Hepatocyte (in vitro differentiated cells): ENCODE results near the gene EXD3. TPM values are rescaled to one million over a fixed set of nuclear protein-coding genes. Genes with fewer than 3 reads are reported as not detected.
"Not testable (repeated sequence)": the region's sequence is repeated elsewhere in the genome, so short reads cannot be mapped to it uniquely, and the experiment has no call there.

ENCODE experiments used
- DNase-seq: peaks from one replicate; pipeline ENCODE4 v3.0.0-alpha.2; 2016; ENCODE audit warnings: low spot score
- H2AFZ ChIP-seq: fragments of 200-600 bp; sonication (generic); 2 replicates; pipeline ENCODE4 v1.6.0; 2016; ENCODE audit warnings: antibody characterized with exemption, mild to moderate bottlenecking
- H3K27ac ChIP-seq: fragments of 200-600 bp; sonication (generic); 2 replicates; pipeline ENCODE4 v1.5.1; 2016; ENCODE audit warnings: mild to moderate bottlenecking
- H3K27me3 ChIP-seq: fragments of 200-600 bp; sonication (generic); 2 replicates; pipeline ENCODE4 v1.6.1; 2016
- H3K36me3 ChIP-seq: fragments of 200-600 bp; sonication (generic); replicated peaks from 2 replicates; pipeline ENCODE4 v1.5.1; 2016; ENCODE audit warnings: low read depth; ENCODE audit not compliant: insufficient read depth
- H3K4me1 ChIP-seq: fragments of 200-600 bp; sonication (generic); 2 replicates; pipeline ENCODE4 v1.5.1; 2016; ENCODE audit warnings: mild to moderate bottlenecking, moderate library complexity; ENCODE audit not compliant: insufficient read depth
- H3K4me2 ChIP-seq: fragments of 200-600 bp; sonication (generic); 2 replicates; pipeline ENCODE4 v1.6.0; 2016
- H3K4me3 ChIP-seq: fragments of 200-600 bp; sonication (generic); 2 replicates; pipeline ENCODE4 v1.5.1; 2016; ENCODE audit warnings: mild to moderate bottlenecking
- H3K79me2 ChIP-seq: fragments of 200-600 bp; sonication (generic); 2 replicates; pipeline ENCODE4 v1.6.0; 2017; ENCODE audit warnings: mild to moderate bottlenecking
- H3K9me2 ChIP-seq: fragments of 200-600 bp; sonication (generic); replicated peaks from 2 replicates; pipeline ENCODE4 v1.6.0; 2017; ENCODE audit warnings: mild to moderate bottlenecking; ENCODE audit not compliant: insufficient read depth
- H3K9me3 ChIP-seq: fragments of 200-600 bp; sonication (generic); 2 replicates; pipeline ENCODE4 v1.5.1; 2016; ENCODE audit warnings: low read depth, mild to moderate bottlenecking
- H4K20me1 ChIP-seq: fragments of 200-600 bp; sonication (generic); 2 replicates; pipeline ENCODE4 v1.6.0; 2016; ENCODE audit warnings: mild to moderate bottlenecking; ENCODE audit not compliant: insufficient read depth, poor library complexity, severe bottlenecking
- EZH2 ChIP-seq: fragments of 200-600 bp; sonication (generic); IDR thresholded peaks from 2 replicates; pipeline ENCODE4 v1.6.1; 2016; ENCODE audit warnings: antibody characterized with exemption, mild to moderate bottlenecking, borderline replicate concordance
- EZH2phosphoT487 ChIP-seq: fragments of 200-600 bp; sonication (generic); IDR thresholded peaks from one replicate; pipeline ENCODE4 v1.6.1; 2018; ENCODE audit warnings: antibody characterized with exemption, mild to moderate bottlenecking, low read depth, moderate library complexity; ENCODE audit not compliant: unreplicated experiment, severe bottlenecking
- WGBS: methylation state at CpG from one replicate; pipeline ENCODE4 v1.1.6; 2016; ENCODE audit warnings: low lambda C conversion rate; ENCODE audit errors: missing lambda C conversion rate; 5-methylcytosine and 5-hydroxymethylcytosine counted together
- polyA plus RNA-seq: library from polyadenylated mRNA; unstranded; fragments of >200 nt; fragmentation: Nextera tagmentation; extraction: Ambion mirVana; gene quantifications from 2 replicates; pipeline ENCODE4 v1.2.1, GENCODE V29; 2016
- total RNA-seq: library from RNA; depleted of rRNA; stranded (reverse); fragments of >200 nt; gene quantifications from 2 replicates; pipeline ENCODE4 v1.2.3, GENCODE V29; 2014
- TF ChIP-seq, protein P1 (sequence below): fragments of 200-600 bp; sonication (generic); IDR thresholded peaks from 2 replicates; pipeline ENCODE4 v1.5.1; 2016; ENCODE audit warnings: antibody characterized with exemption, mild to moderate bottlenecking; ENCODE audit not compliant: poor library complexity

EXD3 gene
- total and polyA plus RNA-seq, 2 experiments from 2014 or later = 11.8 to 21.6 TPM

DNA sequence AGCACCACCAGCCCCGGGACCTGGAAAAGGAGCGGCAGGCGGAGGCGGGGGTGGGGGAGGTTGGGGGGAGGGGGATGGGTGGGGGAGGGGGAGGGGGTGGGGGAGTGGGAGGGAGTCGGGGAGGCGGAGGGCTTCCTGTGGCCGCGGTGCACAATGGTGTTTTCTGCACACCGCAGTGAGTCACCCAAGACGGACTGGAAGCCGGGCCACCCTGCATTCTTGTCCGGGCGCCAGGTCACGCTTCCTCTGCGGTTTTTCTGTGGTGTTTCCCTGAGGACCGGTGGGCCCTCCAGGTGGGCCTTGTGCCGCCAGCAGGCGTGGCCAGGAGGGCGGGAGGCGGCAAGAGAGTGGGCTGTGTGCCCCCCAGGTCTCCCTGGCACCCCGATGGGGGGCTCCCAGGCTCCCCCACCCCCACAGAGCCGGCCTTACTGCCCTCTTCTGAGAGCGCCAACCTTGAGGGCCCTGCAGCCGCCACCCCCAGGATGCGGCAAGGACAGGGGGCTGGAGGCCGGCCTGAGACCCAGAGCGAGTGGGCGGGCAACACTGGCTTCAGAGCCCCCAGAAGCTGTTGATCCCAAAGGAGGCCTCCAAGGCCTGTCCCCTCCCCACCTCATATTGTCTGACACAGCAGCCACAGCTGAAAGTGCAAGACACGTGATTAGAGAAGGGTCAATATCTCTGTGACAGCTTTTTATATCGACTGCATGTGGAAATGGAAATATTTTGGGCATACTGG lies 11.1 kb downstream of the EXD3 start:
- Histone ChIP-seq H3K4me2 (no peak overlapping the region), H3K4me1 (no peaks in the 10 kb centered on the region), H3K9me3 (no peaks in the 10 kb centered on the region)

DNA sequence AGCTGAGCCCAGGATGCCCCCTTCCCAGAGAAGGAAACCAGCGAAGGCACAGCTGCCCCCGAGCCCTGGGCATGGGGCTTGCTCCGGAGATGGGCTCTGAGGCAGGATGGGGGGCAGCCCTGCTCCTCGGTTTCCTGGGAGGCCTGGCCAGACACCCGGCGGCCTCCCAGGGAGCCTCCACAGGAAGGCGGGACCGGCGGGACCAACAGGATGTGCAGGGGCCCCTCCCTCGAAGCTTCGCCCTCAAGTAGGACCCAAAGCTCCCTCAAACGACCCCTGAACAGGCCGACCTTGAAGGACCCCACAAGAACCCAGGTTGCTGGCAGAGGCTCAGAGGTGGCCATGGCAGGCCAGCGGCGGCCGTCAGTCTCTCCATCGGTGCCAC lies 11.7 kb downstream of the EXD3 start:
- Histone ChIP-seq H3K27me3 (no peaks in the 10 kb centered on the region), H3K9me3 (no peaks in the 10 kb centered on the region), H2AFZ (no peak overlapping the region), H3K27ac (no peak overlapping the region), H4K20me1 (no peaks in the 10 kb centered on the region), H3K4me3 (no peak overlapping the region), H3K79me2 (peaks cover 18% of the 10 kb centered on the region), H3K4me1 (peaks cover 4% of the 10 kb centered on the region), H3K9me2 (no peaks in the 10 kb centered on the region), H3K36me3 (no peaks in the 10 kb centered on the region), H3K4me2 (no peak overlapping the region)
- TF ChIP-seq, protein P1, sequence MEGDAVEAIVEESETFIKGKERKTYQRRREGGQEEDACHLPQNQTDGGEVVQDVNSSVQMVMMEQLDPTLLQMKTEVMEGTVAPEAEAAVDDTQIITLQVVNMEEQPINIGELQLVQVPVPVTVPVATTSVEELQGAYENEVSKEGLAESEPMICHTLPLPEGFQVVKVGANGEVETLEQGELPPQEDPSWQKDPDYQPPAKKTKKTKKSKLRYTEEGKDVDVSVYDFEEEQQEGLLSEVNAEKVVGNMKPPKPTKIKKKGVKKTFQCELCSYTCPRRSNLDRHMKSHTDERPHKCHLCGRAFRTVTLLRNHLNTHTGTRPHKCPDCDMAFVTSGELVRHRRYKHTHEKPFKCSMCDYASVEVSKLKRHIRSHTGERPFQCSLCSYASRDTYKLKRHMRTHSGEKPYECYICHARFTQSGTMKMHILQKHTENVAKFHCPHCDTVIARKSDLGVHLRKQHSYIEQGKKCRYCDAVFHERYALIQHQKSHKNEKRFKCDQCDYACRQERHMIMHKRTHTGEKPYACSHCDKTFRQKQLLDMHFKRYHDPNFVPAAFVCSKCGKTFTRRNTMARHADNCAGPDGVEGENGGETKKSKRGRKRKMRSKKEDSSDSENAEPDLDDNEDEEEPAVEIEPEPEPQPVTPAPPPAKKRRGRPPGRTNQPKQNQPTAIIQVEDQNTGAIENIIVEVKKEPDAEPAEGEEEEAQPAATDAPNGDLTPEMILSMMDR = no peak
- TF ChIP-seq EZH2phosphoT487 (no peak), EZH2 (no peak)
- DNase-seq = no peak
- WGBS = 92% methylated on average over 17 of the region's 17 CpGs

More for the DNA sequence above, 11.1 kb downstream of the EXD3 start:
- TF ChIP-seq, protein P1 = no peak
- TF ChIP-seq EZH2phosphoT487 (no peak), EZH2 (no peak)
- no peak overlapping the region for H3K4me3 ChIP-seq
- no peak overlapping the region for H2AFZ ChIP-seq
- H3K27me3 ChIP-seq = no peaks in the 10 kb centered on the region
- no peaks in the 10 kb centered on the region for H3K36me3 ChIP-seq
- no peaks in the 10 kb centered on the region for H3K9me2 ChIP-seq
- peaks cover 23% of the 10 kb centered on the region for H3K79me2 ChIP-seq
- H4K20me1 ChIP-seq = no peaks in the 10 kb centered on the region
- H3K27ac ChIP-seq = no peak overlapping the region
- WGBS = 90% methylated on average over 17 of the region's 30 CpGs
- no peak for DNase-seq

DNA sequence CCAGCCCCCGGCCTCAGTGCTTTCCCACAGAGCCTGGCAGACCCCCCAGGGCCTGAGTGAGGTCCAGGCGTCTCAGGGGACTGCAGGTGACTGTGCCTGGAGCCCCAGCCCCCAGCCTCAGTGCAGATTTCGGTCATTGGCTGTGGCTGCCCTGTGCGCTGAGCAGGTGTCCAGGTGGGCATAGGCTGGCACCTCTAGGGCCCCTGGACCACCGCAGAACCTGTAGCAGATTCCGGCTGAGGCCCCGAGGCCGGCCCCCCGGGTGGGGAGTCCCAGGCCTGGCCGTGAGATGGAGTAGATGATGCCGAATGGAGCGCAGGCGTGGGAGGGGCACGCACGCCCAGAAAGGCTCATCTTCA lies 12.1 kb downstream of the EXD3 start:
- Histone ChIP-seq H3K9me3 (no peaks in the 10 kb centered on the region), H3K79me2 (peaks cover 18% of the 10 kb centered on the region), H3K9me2 (no peaks in the 10 kb centered on the region), H3K36me3 (no peaks in the 10 kb centered on the region), H3K4me3 (no peak overlapping the region), H4K20me1 (peaks cover 2% of the 10 kb centered on the region), H3K27me3 (no peaks in the 10 kb centered on the region), H3K4me2 (no peak overlapping the region), H2AFZ (no peak overlapping the region), H3K4me1 (peaks cover 7% of the 10 kb centered on the region), H3K27ac (no peak overlapping the region)
- TF ChIP-seq EZH2 (no peak), EZH2phosphoT487 (no peak)
- TF ChIP-seq, protein P1 = no peak
- DNase-seq = no peak
- WGBS = 93% methylated on average over 9 of the region's 15 CpGs

DNA sequence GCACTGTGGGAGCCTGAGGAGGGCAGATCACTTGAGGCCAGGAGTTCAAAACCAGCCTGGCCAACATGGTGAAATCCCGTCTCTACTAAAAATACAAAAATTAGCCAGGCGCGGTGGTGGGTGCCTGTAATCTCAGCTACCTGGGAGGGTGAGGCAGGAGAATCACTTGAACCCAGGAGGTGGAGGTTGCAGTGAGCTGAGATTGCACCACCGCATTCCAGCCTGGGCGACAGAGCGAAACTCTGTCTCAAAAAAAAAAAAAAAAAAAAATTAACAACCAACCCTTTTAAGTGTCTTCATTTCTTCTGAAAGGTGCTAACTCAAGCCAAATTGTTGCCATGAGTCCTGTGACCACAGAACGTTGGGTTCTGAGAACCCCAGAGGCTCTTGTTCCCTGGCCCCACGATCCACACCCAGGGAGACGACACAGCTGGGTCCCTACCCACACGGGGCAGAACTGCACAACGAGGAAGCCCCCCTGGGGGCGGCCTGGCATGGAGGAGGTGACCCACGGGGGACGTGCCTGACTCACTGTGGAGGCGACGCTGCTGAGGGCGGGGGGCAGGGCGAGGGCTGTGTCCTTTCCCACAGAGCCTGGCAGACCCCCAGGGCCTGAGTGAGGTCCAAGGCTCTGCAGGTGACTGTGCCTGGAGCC lies 12.6 kb downstream of the EXD3 start:
- H2AFZ ChIP-seq, H3K4me1 ChIP-seq, DNase-seq, H4K20me1 ChIP-seq, H3K4me2 ChIP-seq, H3K27ac ChIP-seq, H3K27me3 ChIP-seq, H3K36me3 ChIP-seq, H3K9me3 ChIP-seq, H3K9me2 ChIP-seq, H3K4me3 ChIP-seq: not testable (repeated sequence)
- peaks cover 17% of the 10 kb centered on the region for H3K79me2 ChIP-seq
- 93% methylated on average over 17 of the region's 18 CpGs for WGBS
